Mucosa of rectum (tissue), 2 donors: ENCODE measurements around the gene SCN3B.

Experiments used
- H3K27ac ChIP-seq, 2 donors: one replicate each; pipeline ENCODE4 v1.7.0; 2013; ENCODE audit warnings: inconsistent platforms in 2 of 2, low read depth in 2 of 2, low read length in 2 of 2
- H3K27me3 ChIP-seq, 2 donors: one replicate each; pipeline ENCODE4 v1.7.0; 2013; ENCODE audit warnings: low read length in 2 of 2; ENCODE audit not compliant: control insufficient read depth in 2 of 2, insufficient read depth in 2 of 2
- H3K36me3 ChIP-seq, 2 donors: one replicate each; pipeline ENCODE4 v1.7.0; 2013; ENCODE audit warnings: low read length in 2 of 2; ENCODE audit not compliant: control insufficient read depth in 2 of 2, insufficient read depth in 2 of 2
- H3K4me1 ChIP-seq, 2 donors: one replicate each; pipeline ENCODE4 v1.7.0; 2013; ENCODE audit warnings: low read length in 2 of 2, mild to moderate bottlenecking in 1 of 2; ENCODE audit not compliant: control insufficient read depth in 2 of 2, insufficient read depth in 2 of 2
- H3K4me3 ChIP-seq, 2 donors: one replicate each; pipeline ENCODE4 v1.7.0; 2013; ENCODE audit warnings: low read length in 2 of 2
- H3K9ac ChIP-seq, 2 donors: one replicate each; pipeline ENCODE4 v1.7.0; 2013; ENCODE audit warnings: low read length in 2 of 2, low read depth in 1 of 2, mild to moderate bottlenecking in 1 of 2
- H3K9me3 ChIP-seq, 2 donors: one replicate each; pipeline ENCODE4 v1.7.0; 2013; ENCODE audit warnings: low read length in 2 of 2; ENCODE audit not compliant: control insufficient read depth in 2 of 2
- donor health status: healthy.
- donor health status: Normal muscosa, but diverticular disease.

The SCN3B gene

DNA sequence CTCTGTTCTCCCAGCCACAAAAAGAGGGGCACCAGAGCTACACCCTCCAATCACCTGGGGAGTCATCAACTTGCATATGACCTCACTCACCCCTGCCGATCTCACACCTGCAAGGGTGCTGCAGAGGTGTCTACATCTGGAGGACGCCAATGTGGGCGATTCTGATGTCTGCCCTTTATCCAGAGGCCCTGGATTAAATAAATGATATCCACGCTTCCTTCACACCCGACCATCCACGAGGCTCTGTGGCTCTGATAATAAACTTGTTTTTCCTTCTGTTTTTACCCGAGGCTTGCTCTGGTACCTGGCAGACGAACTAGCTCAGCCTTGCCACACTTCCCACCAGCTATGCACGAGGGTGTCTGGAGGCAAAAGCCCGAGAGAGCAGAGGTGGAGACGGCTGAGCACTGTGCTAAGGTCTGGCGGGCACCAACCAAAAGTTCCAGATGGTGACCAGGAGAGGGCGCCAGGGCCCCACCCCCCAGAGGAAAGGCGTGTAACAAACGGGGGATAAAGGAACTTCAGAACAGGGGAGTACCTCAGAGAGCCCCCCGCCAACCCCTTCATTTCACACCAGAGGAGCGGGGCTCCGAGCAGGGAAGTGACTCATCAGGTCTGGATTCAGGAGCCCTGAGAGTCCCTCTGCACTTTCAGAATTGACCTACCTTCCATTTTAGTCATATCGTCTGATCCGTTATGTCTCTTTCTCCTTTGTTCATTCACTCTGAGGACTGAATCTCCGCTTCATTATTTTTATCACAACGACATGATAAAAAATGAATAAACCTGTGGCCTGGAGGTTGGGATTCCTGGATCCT, 13.5 kb downstream of the SCN3B start:
- H3K36me3 ChIP-seq = no peaks in the 10 kb centered on the region
- peaks cover 0 to 3% of the 10 kb centered on the region in 2 donors for H3K27me3 ChIP-seq
- H3K4me1 ChIP-seq = no peaks in the 10 kb centered on the region
- no peak overlapping the region for H3K27ac ChIP-seq
- H3K4me3 ChIP-seq = no peak overlapping the region
- no peak overlapping the region for H3K9ac ChIP-seq
- H3K9me3 ChIP-seq = no peaks in the 10 kb centered on the region

DNA sequence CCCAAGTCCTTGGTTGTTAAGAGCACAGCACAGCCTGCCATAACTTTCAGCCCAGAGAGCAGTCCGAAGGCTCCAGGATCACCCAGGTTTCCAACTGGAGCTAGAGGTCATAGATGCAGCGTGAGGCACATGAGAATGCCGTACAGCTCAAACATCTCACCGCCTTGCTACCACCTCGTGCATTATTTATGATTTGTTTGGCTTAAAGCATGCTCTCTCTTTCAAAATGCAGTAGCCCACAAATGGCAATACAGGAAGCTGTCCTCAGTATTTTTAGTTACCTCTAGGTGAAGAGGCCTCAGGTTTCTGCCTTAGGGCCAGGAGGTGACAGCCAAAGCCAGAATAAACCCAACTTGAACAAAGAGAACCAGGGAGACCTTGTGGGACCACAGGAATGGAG, 14.4 kb downstream of the SCN3B start:
- H3K36me3 ChIP-seq = no peaks in the 10 kb centered on the region
- no peak overlapping the region for H3K4me3 ChIP-seq
- H3K9ac ChIP-seq = no peak overlapping the region
- H3K27ac ChIP-seq = no peak overlapping the region
- H3K4me1 ChIP-seq = no peaks in the 10 kb centered on the region
- no peaks in the 10 kb centered on the region for H3K27me3 ChIP-seq
- H3K9me3 ChIP-seq = no peaks in the 10 kb centered on the region

DNA sequence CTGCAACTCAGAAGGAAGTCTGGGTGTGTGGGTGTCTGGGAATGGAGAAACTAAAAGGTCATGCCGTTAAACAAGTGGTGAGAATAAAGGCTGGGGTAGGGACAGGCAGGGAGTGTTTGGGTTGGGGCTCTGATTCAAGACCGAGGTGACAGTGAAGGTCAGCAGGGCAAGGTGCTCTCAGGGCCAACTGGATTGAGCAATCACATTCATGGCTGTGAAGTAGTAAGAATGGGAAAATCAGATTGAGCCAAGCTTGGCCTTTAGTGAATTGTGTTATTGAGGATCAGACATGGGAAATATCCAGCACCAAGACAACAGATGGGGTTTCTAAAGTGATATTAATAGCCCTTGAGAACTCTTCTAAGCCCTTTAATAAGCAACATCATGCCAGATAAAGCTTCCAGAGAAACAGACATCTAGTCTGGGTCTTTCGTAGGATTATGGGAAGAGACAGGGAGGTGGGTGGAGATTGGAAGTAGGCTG, 24.3 kb downstream of the SCN3B start:
- Histone ChIP-seq H3K27ac (no peak overlapping the region), H3K4me1 (no peaks in the 10 kb centered on the region), H3K27me3 (no peaks in the 10 kb centered on the region), H3K36me3 (no peaks in the 10 kb centered on the region), H3K9ac (no peak overlapping the region), H3K4me3 (no peak overlapping the region), H3K9me3 (no peaks in the 10 kb centered on the region)

DNA sequence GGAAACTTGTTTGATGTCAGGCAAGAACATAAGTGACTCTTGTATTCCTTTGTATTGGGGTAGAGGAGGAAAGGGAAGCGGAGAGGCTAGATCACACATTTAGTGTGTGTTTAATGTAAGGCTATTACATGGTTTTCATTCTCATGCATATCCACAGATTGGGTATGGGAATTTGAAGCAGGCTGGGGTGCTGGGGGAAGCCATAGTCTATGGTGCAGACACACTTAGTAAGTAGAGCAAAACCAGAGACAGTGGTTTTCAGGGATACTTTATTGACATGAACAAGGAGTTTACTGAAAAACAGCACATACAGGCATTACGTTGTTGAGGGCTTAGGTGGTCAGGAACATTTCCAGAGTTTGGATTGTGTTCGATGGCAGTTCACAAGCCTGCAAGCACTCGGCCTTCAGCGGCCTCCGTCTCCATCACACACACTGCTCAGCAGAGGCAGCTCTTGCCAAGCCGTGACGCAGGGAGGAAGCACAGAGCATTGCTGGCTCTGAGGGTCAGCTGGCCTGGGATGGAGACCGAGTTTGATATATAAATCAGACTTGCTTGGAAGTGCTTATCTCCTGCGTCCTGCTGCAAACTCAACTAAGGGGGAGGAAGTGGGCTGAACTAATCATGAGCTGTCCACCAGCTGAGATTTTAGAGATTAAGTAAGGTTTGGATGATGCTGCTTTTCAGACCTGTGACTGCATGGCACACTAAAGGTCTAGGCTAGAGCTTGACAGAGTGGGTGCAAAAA, 25.3 kb downstream of the SCN3B start:
- Histone ChIP-seq H3K27me3 (no peaks in the 10 kb centered on the region), H3K4me1 (no peaks in the 10 kb centered on the region), H3K36me3 (no peaks in the 10 kb centered on the region), H3K27ac (no peak overlapping the region), H3K4me3 (no peak overlapping the region), H3K9ac (no peak overlapping the region), H3K9me3 (no peaks in the 10 kb centered on the region)

DNA sequence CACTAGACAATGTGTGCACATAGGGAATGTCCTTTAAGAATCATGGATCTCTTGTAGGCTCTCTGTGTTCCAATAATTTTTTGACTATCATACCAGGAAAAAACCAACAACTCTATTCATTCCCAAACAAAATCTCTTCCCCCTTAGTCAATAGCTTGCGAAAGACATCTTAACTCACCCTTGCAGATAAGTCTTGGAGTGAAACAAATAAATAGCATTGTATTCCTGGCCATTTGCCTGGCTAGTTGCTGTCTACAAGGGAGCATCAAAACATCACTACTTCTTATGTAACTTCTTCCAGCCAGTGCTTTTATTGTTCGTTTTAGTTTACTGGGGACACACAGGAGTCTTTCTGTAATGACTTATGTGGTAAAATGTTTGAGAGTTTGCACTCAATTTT, 29.4 kb downstream of the SCN3B start:
- no peaks in the 10 kb centered on the region for H3K36me3 ChIP-seq
- no peak overlapping the region for H3K27ac ChIP-seq
- H3K9me3 ChIP-seq = no peaks in the 10 kb centered on the region

DNA sequence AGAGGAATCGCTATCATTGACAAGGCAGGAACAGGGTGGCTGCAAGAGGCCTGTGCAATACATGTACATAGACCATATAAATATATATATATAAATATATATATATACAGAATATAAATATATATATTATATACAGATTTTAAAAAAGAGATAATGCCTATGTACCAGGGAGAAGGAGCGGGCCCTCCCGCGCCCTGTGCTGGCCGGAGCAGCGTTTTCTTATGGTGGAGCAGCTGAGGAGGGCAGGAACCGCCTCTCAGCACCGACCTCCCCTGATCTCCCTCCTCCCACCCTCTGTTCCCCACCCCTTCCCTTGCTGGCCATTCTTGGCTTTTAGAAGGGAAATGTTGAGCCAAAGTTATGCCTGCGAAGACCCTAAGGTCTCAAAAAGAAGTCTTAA, 31.8 kb downstream of the SCN3B start:
- Histone ChIP-seq H3K27ac (no peak overlapping the region), H3K27me3 (no peaks in the 10 kb centered on the region), H3K9ac (no peak overlapping the region), H3K36me3 (peaks cover 0 to 2% of the 10 kb centered on the region in 2 donors), H3K4me1 (no peaks in the 10 kb centered on the region), H3K9me3 (no peaks in the 10 kb centered on the region), H3K4me3 (no peak overlapping the region)

More for the DNA sequence above, 29.4 kb downstream of the SCN3B start:
- no peak overlapping the region for H3K4me3 ChIP-seq
- no peaks in the 10 kb centered on the region for H3K4me1 ChIP-seq
- H3K27me3 ChIP-seq = no peaks in the 10 kb centered on the region
- H3K9ac ChIP-seq = no peak overlapping the region

DNA sequence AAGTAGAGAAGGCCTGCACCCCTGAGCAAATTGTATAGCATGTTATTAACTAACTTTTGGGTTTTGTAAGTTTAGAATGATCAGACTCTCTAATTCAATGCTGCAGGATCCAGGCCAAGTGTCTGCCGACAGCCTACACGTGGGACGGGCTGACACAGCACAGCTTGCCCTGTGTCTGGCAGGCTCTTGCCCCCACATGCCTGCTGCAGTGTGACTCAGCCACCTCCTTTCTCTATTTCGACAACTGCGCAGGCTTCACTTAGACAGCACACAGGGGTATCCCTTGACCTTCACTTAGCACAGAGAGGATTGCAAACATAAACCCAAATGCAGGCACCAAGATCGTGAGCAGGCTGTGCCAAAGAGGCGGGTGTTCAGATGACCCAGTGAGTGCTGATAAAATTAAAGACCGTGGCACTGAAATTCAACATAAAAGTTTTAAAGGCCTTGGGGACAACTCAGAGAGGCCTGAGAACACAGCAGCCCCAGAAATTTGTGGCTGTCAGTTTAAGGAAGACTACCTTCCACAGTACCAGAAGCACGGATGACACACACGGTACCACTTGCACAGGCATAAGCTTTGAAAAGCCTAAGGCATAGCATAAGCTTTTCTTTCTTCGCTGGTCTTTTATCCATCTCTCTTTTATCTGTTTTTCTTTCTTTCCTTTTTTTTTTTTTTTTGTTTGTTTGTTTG, 37.8 kb downstream of the SCN3B start:
- H3K27ac ChIP-seq = no peak overlapping the region

DNA sequence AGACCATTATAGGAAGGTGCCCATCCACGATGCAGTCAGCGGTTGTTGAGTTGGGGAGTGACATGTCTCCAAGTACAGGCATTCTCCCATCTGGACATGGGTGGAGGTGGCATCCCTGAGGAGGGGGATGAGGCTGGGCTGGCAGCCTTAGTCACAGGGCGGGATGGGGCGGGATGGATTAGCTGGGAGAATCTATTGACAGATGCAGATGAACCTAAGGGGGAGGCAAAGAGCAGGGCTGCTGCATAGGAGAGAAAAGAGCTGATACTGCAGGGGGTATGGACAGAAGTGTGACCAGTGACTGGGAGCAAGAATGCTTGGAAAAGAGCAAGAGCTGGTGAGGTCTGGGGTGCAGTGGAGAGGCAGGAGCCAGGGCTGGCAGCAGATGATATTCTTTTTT, 42.7 kb downstream of the SCN3B start:
- Histone ChIP-seq H3K4me3 (no peak overlapping the region), H3K27ac (no peak overlapping the region), H3K9me3 (no peaks in the 10 kb centered on the region), H3K36me3 (peaks cover 0 to 8% of the 10 kb centered on the region in 2 donors), H3K4me1 (no peaks in the 10 kb centered on the region), H3K9ac (no peak overlapping the region), H3K27me3 (no peaks in the 10 kb centered on the region)

More for the DNA sequence above, 37.8 kb downstream of the SCN3B start:
- Histone ChIP-seq H3K9me3 (no peaks in the 10 kb centered on the region), H3K27me3 (no peaks in the 10 kb centered on the region), H3K9ac (no peak overlapping the region), H3K36me3 (peaks cover 0 to 5% of the 10 kb centered on the region in 2 donors), H3K4me1 (no peaks in the 10 kb centered on the region), H3K4me3 (no peak overlapping the region)

DNA sequence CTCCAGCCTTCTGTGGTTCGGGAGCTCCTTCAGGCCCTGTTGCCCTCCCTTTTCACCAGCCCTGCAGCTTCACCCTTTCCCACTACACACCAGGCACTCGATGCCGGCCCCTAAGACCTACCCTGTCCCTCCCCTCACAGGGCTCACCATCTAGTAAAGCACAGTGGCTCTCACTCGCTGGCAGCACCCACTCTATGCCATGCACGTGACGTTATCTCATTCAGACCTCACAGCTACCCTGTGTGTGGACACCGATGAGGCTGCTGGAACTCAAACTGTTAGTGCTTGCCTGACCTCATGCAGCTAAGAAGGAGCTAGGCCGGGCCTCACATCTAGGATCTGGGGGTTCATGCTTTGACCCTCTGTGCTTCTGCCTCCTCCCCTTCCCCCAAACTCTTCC, 45.5 kb downstream of the SCN3B start:
- H3K36me3 ChIP-seq = peaks cover 0 to 6% of the 10 kb centered on the region in 2 donors

DNA sequence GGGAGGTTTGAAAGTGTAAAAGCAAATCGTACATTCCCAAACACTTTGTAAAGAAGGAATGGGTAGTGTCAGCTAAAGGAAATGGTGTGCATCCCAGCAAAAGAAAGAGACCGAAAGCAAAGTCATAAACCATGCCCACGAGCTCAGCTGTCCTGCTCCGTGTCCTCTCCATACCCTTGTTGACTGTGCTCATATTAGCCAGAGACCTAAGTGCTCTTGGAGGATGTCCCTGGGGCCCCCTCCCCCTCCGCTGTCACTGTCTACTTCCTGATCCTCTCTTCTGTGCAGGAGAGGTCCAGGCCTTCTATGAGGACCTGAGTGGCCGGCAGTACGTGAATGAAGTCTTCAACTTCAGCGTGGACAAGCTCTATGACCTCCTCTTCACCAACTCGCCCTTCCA, 46.1 kb downstream of the SCN3B start:
- no peaks in the 10 kb centered on the region for H3K27me3 ChIP-seq
- no peak overlapping the region for H3K27ac ChIP-seq
- no peaks in the 10 kb centered on the region for H3K9me3 ChIP-seq
- no peak overlapping the region for H3K9ac ChIP-seq
- no peaks in the 10 kb centered on the region for H3K4me1 ChIP-seq
- peaks cover 0 to 4% of the 10 kb centered on the region in 2 donors for H3K36me3 ChIP-seq
- H3K4me3 ChIP-seq = no peak overlapping the region

More for the DNA sequence above, 45.5 kb downstream of the SCN3B start:
- Histone ChIP-seq H3K4me1 (no peaks in the 10 kb centered on the region), H3K9me3 (no peaks in the 10 kb centered on the region), H3K9ac (no peak overlapping the region), H3K27ac (no peak overlapping the region), H3K27me3 (no peaks in the 10 kb centered on the region), H3K4me3 (no peak overlapping the region)
